KMS-11 (cell line): Measurements from ENCODE around the gene DMXL2.
"Not testable (repeated sequence)": the region's sequence is repeated elsewhere in the genome, so short reads cannot be mapped to it uniquely, and the experiment has no call there.

ENCODE experiments used
- H2AFZ ChIP-seq: fragments of 200-600 bp; sonication (generic); 2 replicates; pipeline ENCODE4 v1.6.1; 2016; ENCODE audit warnings: antibody characterized with exemption, mixed run types, low read depth
- H3K27ac ChIP-seq: fragments of 200-600 bp; sonication (generic); 2 replicates; pipeline ENCODE4 v1.6.1; 2016; ENCODE audit warnings: mild to moderate bottlenecking, mixed run types
- H3K27me3 ChIP-seq: fragments of 200-600 bp; sonication (generic); 2 replicates; pipeline ENCODE4 v1.6.1; 2017; ENCODE audit warnings: mild to moderate bottlenecking, low read depth, mixed run types, moderate library complexity; ENCODE audit not compliant: insufficient read depth
- H3K36me3 ChIP-seq: fragments of 200-600 bp; sonication (generic); 2 replicates; pipeline ENCODE4 v1.6.1; 2017; ENCODE audit warnings: mild to moderate bottlenecking, mixed run types; ENCODE audit not compliant: insufficient read depth
- H3K4me1 ChIP-seq: fragments of 200-600 bp; sonication (generic); 2 replicates; pipeline ENCODE4 v1.6.1; 2016; ENCODE audit warnings: mild to moderate bottlenecking, low read depth, mixed run types; ENCODE audit not compliant: poor library complexity, severe bottlenecking
- H3K4me2 ChIP-seq: fragments of 200-600 bp; sonication (generic); 2 replicates; pipeline ENCODE4 v1.7.0; 2016; ENCODE audit warnings: mild to moderate bottlenecking, mixed run types
- H3K4me3 ChIP-seq: fragments of 200-600 bp; sonication (generic); IDR thresholded peaks from 2 replicates; pipeline ENCODE4 v1.6.1; 2017; ENCODE audit warnings: low read depth, low read length, mixed read lengths; ENCODE audit not compliant: insufficient read depth
- H3K79me2 ChIP-seq: fragments of 200-600 bp; sonication (generic); 2 replicates; pipeline ENCODE4 v1.6.1; 2016; ENCODE audit warnings: low read depth, mixed run types; ENCODE audit not compliant: insufficient read depth
- H3K9ac ChIP-seq: fragments of 200-600 bp; sonication (generic); 2 replicates; pipeline ENCODE4 v1.6.1; 2016; ENCODE audit warnings: mild to moderate bottlenecking, mixed run types
- H4K20me1 ChIP-seq: fragments of 200-600 bp; sonication (generic); 2 replicates; pipeline ENCODE4 v1.6.1; 2016; ENCODE audit warnings: mild to moderate bottlenecking, mixed run types; ENCODE audit not compliant: insufficient read depth
- CTCF ChIP-seq: fragments of 200-600 bp; sonication (generic); conservative IDR thresholded peaks from 2 replicates; pipeline ENCODE4 v1.6.1; 2017; ENCODE audit warnings: low read depth, mild to moderate bottlenecking, antibody characterized with exemption, low read length, moderate library complexity, mixed read lengths

Gene DMXL2

GRCh38 chr15:51575775-51576174 is 46.8 kb downstream of the DMXL2 start:
- no peak for TF ChIP-seq CTCF
- no peak overlapping the region for H2AFZ ChIP-seq

GRCh38 chr15:51573352-51573751 is 49.2 kb downstream of the DMXL2 start:
- not testable (repeated sequence) for H3K36me3 ChIP-seq, H3K4me2 ChIP-seq, H3K27me3 ChIP-seq, H3K4me3 ChIP-seq, H3K4me1 ChIP-seq, H3K9ac ChIP-seq, H3K79me2 ChIP-seq, H3K27ac ChIP-seq, H2AFZ ChIP-seq, H4K20me1 ChIP-seq

More at GRCh38 chr15:51575775-51576174, 46.8 kb downstream of the DMXL2 start:
- no peak overlapping the region for H3K4me2 ChIP-seq
- no peaks in the 10 kb centered on the region for H3K36me3 ChIP-seq
- H4K20me1 ChIP-seq: no peaks in the 10 kb centered on the region
- H3K4me3 ChIP-seq: no peak overlapping the region
- H3K27ac ChIP-seq: no peak overlapping the region
- no peaks in the 10 kb centered on the region for H3K4me1 ChIP-seq
- H3K27me3 ChIP-seq: no peaks in the 10 kb centered on the region
- H3K79me2 ChIP-seq: no peaks in the 10 kb centered on the region
- no peak overlapping the region for H3K9ac ChIP-seq

- not testable (repeated sequence) for H3K9ac ChIP-seq, H3K79me2 ChIP-seq, H3K4me2 ChIP-seq, H3K4me3 ChIP-seq, H3K4me1 ChIP-seq, H3K27ac ChIP-seq, H4K20me1 ChIP-seq, H2AFZ ChIP-seq, H3K27me3 ChIP-seq, H3K36me3 ChIP-seq
Measured at GRCh38 chr15:51568939-51569784, 53.4 kb downstream of the DMXL2 start.

GRCh38 chr15:51561271-51561670 is 61.3 kb downstream of the DMXL2 start:
- Histone ChIP-seq H3K27ac (no peak overlapping the region), H3K36me3 (no peaks in the 10 kb centered on the region), H4K20me1 (no peaks in the 10 kb centered on the region), H3K4me2 (no peak overlapping the region), H3K79me2 (no peaks in the 10 kb centered on the region), H3K27me3 (no peaks in the 10 kb centered on the region), H3K4me3 (no peak overlapping the region), H3K9ac (no peak overlapping the region), H3K4me1 (no peaks in the 10 kb centered on the region), H2AFZ (no peak overlapping the region)
- TF ChIP-seq CTCF: no peak

GRCh38 chr15:51558876-51559275 is 63.7 kb downstream of the DMXL2 start:
- H3K4me1 ChIP-seq: no peaks in the 10 kb centered on the region
- no peak overlapping the region for H2AFZ ChIP-seq
- no peaks in the 10 kb centered on the region for H4K20me1 ChIP-seq
- no peak for TF ChIP-seq CTCF
- no peak overlapping the region for H3K9ac ChIP-seq
- no peaks in the 10 kb centered on the region for H3K27me3 ChIP-seq
- H3K27ac ChIP-seq: no peak overlapping the region
- no peak overlapping the region for H3K4me2 ChIP-seq
- H3K36me3 ChIP-seq: no peaks in the 10 kb centered on the region
- no peak overlapping the region for H3K4me3 ChIP-seq
- no peaks in the 10 kb centered on the region for H3K79me2 ChIP-seq
